Neural crest cell (in vitro differentiated cells): ENCODE data around the gene RUNX2. TPM values are rescaled to one million over a fixed set of nuclear protein-coding genes. Genes with fewer than 3 reads are reported as not detected.

Experiments used
- DNase-seq: peaks from one replicate; pipeline ENCODE4 v3.0.0; 2021; ENCODE audit warnings: low read depth, mixed read lengths, low spot score
- H3K27ac Mint-ChIP-seq: one replicate; pipeline ENCODE4 v1.8.0; 2021; ENCODE audit warnings: mild to moderate bottlenecking, mixed read lengths; ENCODE audit not compliant: unreplicated experiment
- H3K27me3 Mint-ChIP-seq: 2 replicates; pipeline ENCODE4 v1.8.0; 2021; ENCODE audit warnings: low read depth, mild to moderate bottlenecking, mixed read lengths
- H3K36me3 Mint-ChIP-seq: 2 replicates; pipeline ENCODE4 v1.8.0; 2021; ENCODE audit warnings: low read depth, mild to moderate bottlenecking, mixed read lengths
- H3K4me1 Mint-ChIP-seq: 2 replicates; pipeline ENCODE4 v1.8.0; 2021; ENCODE audit warnings: mixed read lengths
- H3K4me3 Mint-ChIP-seq: one replicate; pipeline ENCODE4 v1.8.0; 2021; ENCODE audit warnings: mild to moderate bottlenecking, mixed read lengths
- H3K9me3 Mint-ChIP-seq: 2 replicates; pipeline ENCODE4 v1.8.0; 2021; ENCODE audit warnings: mixed read lengths
- CTCF ChIP-seq: fragments of 200-600 bp; sonication (generic); conservative IDR thresholded peaks from 2 replicates; pipeline ENCODE4 v1.5.0; 2021; ENCODE audit warnings: antibody characterized with exemption, mild to moderate bottlenecking
- total RNA-seq: library from RNA; stranded (reverse); gene quantifications from 2 replicates; pipeline ENCODE4 v1.2.1, GENCODE V29; 2021

RUNX2 gene
- total RNA-seq, 1 donor from 2014 or later, result 0.16 TPM

DNA sequence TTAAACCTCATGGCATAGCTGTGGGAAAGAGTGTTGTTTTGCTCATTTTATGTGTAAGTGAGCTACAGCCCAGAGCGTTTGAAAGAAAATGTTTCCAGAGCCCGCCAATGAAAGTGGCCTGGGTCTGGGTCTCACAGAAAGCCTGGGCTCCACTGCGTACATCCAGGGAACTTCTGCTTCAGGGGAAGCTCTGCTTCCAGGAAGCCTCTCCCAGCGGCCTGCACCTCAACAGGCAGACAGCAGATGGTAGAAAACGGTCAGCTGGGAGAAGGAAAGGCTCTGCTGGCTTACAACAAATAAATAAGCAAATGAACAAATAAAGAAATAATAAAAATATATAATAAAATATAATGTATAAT is 320.1 kb downstream of the RUNX2 start:
- H3K4me3 Mint-ChIP-seq, result no peak overlapping the region
- H3K27me3 Mint-ChIP-seq, result peaks cover 2% of the 10 kb centered on the region
- no peak for TF ChIP-seq CTCF
- no peak overlapping the region for H3K27ac Mint-ChIP-seq
- no peak for DNase-seq
- H3K4me1 Mint-ChIP-seq, result no peaks in the 10 kb centered on the region
- no peaks in the 10 kb centered on the region for H3K9me3 Mint-ChIP-seq
- no peaks in the 10 kb centered on the region for H3K36me3 Mint-ChIP-seq

DNA sequence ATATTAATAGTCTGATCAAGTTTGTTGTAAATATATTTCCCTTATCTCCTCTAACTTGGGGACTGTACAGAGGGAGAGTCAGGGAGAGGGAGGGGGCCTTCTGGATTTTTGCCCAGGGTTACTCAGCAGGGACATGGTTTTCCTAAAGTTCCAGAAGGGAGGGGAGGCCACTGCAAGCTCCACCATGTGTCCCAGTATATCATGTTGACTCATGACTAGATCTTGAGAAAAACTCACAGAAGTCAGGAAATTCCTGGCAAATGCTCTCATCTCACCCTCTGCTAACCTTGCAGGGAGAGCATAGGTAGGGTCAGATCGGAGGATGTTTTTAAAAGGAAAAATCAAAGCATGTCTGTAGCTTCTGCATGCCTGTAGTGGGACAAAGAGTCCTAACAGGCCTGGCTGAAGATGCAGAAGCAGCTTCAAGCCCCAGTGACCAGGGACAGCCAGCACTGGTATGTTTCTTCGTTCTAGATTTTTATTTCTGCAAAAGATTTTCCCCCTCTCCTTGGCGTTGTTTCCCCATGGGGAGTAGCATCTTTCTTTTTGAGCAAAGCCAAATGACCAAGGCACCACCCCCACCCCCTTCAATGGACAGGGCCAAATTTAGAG is 322.5 kb downstream of the RUNX2 start:
- no peaks in the 10 kb centered on the region for H3K4me1 Mint-ChIP-seq
- DNase-seq, result no peak

GRCh38 chr6:45651301-45651700 is 323.2 kb downstream of the RUNX2 start:
- H3K4me3 Mint-ChIP-seq, result no peak overlapping the region
- H3K27ac Mint-ChIP-seq, result no peak overlapping the region

More for the DNA sequence above, 322.5 kb downstream of the RUNX2 start:
- no peaks in the 10 kb centered on the region for H3K36me3 Mint-ChIP-seq
- no peak for TF ChIP-seq CTCF
- peaks cover 4% of the 10 kb centered on the region for H3K9me3 Mint-ChIP-seq
- H3K27me3 Mint-ChIP-seq, result no peaks in the 10 kb centered on the region
- H3K4me3 Mint-ChIP-seq, result no peak overlapping the region
- no peak overlapping the region for H3K27ac Mint-ChIP-seq

DNA sequence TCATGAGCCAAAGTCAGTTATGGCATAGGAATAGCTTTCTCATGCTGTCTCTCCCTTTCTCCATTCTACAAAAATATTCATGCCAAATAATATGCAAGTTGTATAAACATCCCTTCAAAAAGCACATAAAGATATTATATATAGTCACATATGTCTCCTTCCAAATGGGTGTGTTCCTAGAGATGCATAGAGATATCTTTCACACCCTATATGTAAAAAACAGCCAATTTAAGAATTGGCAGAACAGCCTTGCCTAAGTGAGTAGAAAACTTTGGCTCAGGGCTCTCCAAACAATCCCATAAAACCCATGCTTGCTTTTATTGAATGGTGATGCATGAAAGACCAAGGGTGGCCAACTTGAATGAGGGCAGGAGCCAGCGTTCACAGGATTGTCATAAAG is 324.3 kb downstream of the RUNX2 start:
- no peak for DNase-seq
- no peak for TF ChIP-seq CTCF
- Mint-ChIP-seq H3K36me3 (no peaks in the 10 kb centered on the region), H3K4me1 (no peaks in the 10 kb centered on the region), H3K4me3 (no peak overlapping the region), H3K27ac (no peak overlapping the region), H3K27me3 (peaks cover 2% of the 10 kb centered on the region), H3K9me3 (peaks cover 6% of the 10 kb centered on the region)

More at GRCh38 chr6:45651301-45651700, 323.2 kb downstream of the RUNX2 start:
- DNase-seq, result no peak
- peaks cover 4% of the 10 kb centered on the region for H3K9me3 Mint-ChIP-seq
- no peak for TF ChIP-seq CTCF
- no peaks in the 10 kb centered on the region for H3K4me1 Mint-ChIP-seq
- no peaks in the 10 kb centered on the region for H3K36me3 Mint-ChIP-seq
- no peaks in the 10 kb centered on the region for H3K27me3 Mint-ChIP-seq

GRCh38 chr6:45653117-45653883 is 325.2 kb downstream of the RUNX2 start:
- no peak for TF ChIP-seq CTCF
- no peak for DNase-seq
- no peak overlapping the region for H3K4me3 Mint-ChIP-seq
- H3K27me3 Mint-ChIP-seq, result peaks cover 6% of the 10 kb centered on the region
- H3K36me3 Mint-ChIP-seq, result no peaks in the 10 kb centered on the region
- H3K4me1 Mint-ChIP-seq, result no peaks in the 10 kb centered on the region
- H3K9me3 Mint-ChIP-seq, result peaks cover 6% of the 10 kb centered on the region
- no peak overlapping the region for H3K27ac Mint-ChIP-seq
